NB4 (cell line): ENCODE results near the gene PACC1.

Source experiments
- CTCF ChIP-seq: IDR thresholded peaks from one replicate; pipeline ENCODE4 v1.5.1; 2012; ENCODE audit warnings: low read depth, low read length
- POLR2A ChIP-seq: IDR thresholded peaks from 2 replicates; pipeline ENCODE4 v1.6.1; 2011; ENCODE audit warnings: mild to moderate bottlenecking; ENCODE audit not compliant: insufficient read length; ENCODE audit errors: extremely low read depth

GRCh38 chr1:212364985-212365384, 49.7 kb downstream of the PACC1 start:
- no peak for TF ChIP-seq CTCF
- no peak for TF ChIP-seq POLR2A
